IgD-negative memory B cell (primary cell): Measurements from ENCODE around the gene SPOCD1. TPM values are rescaled to one million over a fixed set of nuclear protein-coding genes. Genes with fewer than 3 reads are reported as not detected.

ENCODE experiments used
- H3K27ac Mint-ChIP-seq, 3 donors: one replicate each; pipeline ENCODE4 v1.8.0; 2020 to 2022; ENCODE audit warnings: mild to moderate bottlenecking in 3 of 3, mixed read lengths in 3 of 3, moderate library complexity in 1 of 3
- H3K27me3 Mint-ChIP-seq: one replicate; pipeline ENCODE4 v1.8.0; 2021; ENCODE audit warnings: mixed read lengths
- H3K36me3 Mint-ChIP-seq: one replicate; pipeline ENCODE4 v1.8.0; 2020; ENCODE audit warnings: mild to moderate bottlenecking, mixed read lengths
- H3K4me1 Mint-ChIP-seq, 3 donors: one replicate each; pipeline ENCODE4 v1.8.0; 2020 to 2022; ENCODE audit warnings: mixed read lengths in 3 of 3, mild to moderate bottlenecking in 1 of 3
- H3K4me3 Mint-ChIP-seq, 4 donors: one replicate each; pipeline ENCODE4 v1.8.0; 2020 to 2022; ENCODE audit warnings: mild to moderate bottlenecking in 4 of 4, mixed read lengths in 4 of 4, moderate library complexity in 3 of 4
- H3K9me3 Mint-ChIP-seq, 3 donors: one replicate each; pipeline ENCODE4 v1.8.0; 2020 to 2021; ENCODE audit warnings: mixed read lengths in 3 of 3, mild to moderate bottlenecking in 1 of 3
- polyA plus RNA-seq: library from polyadenylated mRNA; unstranded; fragments of 300-500 nt; fragmentation: Illumina TruSeq; gene quantifications from one replicate; pipeline ENCODE4 v1.2.3, GENCODE V29; 2021

SPOCD1 gene
- polyA plus RNA-seq, 1 donor from 2014 or later: not detected

DNA sequence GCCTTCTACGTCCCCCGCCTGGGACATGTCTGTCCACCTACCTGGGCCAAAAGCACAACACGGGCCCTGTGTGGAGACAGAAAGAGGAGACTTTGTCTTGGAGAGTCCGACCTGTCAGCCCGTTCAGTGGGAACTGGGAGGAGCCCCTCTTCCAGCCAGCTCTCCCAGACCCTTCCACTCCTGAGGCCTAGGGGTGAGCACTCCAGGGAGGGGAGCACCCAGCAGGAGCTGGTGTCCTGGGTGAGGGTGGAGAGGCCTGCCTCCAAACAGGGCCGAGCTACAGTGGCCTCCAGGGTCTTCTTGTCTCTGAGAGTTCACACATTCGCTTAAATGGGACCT is 546 bp downstream of the SPOCD1 start:
- Mint-ChIP-seq H3K27me3 (no peaks in the 10 kb centered on the region), H3K36me3 (no peaks in the 10 kb centered on the region), H3K9me3 (no peaks in the 10 kb centered on the region), H3K4me1 (peaks cover 15 to 20% (median 19%) of the 10 kb centered on the region in 3 donors), H3K4me3 (no peak overlapping the region), H3K27ac (peak overlapping the region in 1 of 3 donors; percentile 60)

- H3K9me3 Mint-ChIP-seq: no peaks in the 10 kb centered on the region
- H3K27ac Mint-ChIP-seq: no peak overlapping the region
Measured at GRCh38 chr1:31814631-31815306, 1.1 kb downstream of the SPOCD1 start.

DNA sequence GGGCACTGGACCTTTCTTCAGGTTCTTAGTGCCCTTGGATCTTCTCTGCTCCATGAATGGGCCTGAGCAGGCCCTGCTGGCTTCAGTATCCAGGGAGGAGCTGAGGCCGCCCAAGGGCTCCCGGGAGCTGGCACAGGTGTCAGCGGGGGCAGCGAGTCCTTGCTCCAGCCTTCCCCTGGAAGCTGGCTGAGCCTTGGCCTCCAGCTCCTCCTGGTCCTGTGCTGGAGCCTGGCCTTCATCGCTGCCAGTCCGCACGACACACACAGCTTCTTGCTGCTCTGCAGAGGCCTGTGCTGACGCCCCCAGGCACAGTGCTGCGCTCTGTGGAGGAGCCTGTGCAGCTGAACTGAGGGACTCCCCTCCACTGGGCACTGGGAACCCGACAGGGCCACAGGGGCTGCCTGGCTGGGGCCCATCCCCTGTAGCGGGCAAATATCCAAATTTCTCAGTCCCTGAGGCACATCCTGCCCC is 1.7 kb downstream of the SPOCD1 start:
- Mint-ChIP-seq H3K27ac (peak overlapping the region in 1 of 3 donors; percentile 31), H3K9me3 (no peaks in the 10 kb centered on the region), H3K36me3 (no peaks in the 10 kb centered on the region)

More at GRCh38 chr1:31814631-31815306, 1.1 kb downstream of the SPOCD1 start:
- H3K4me3 Mint-ChIP-seq: no peak overlapping the region
- H3K4me1 Mint-ChIP-seq: peaks cover 15 to 20% (median 19%) of the 10 kb centered on the region in 3 donors
- no peaks in the 10 kb centered on the region for H3K36me3 Mint-ChIP-seq
- peaks cover under 1% of the 10 kb centered on the region for H3K27me3 Mint-ChIP-seq

DNA sequence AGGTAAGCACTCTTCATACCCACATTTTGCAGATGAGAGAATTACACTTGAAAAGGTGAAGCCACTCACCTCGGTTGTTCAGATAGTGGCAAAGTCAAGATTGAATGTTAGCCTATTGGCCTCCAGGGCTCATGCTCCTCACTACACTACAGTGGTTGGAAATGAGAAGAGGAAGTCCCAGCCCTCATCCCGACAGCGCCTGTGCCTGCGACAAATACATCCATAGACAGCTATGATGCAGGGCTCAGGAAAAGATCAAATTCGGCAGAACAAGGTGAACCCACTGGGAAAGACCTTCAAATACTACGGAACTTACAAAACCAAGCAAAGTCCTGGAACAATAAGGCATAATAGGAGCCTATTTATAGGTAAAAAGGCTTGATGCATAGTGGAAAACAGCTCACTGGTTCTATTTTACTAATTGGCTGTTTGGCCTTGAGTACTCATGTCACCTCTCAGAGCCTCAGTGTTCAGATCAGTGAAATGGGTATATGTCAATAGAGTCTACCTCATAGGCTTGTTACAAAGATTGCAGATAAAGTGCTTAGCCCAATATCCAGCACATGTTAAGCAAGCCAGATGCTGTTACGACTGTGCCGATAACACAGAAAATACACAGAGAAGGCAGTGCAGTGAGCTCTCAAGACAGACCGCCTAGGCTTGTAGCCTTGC is 3.5 kb downstream of the SPOCD1 start:
- H3K36me3 Mint-ChIP-seq: no peaks in the 10 kb centered on the region
- no peak overlapping the region for H3K27ac Mint-ChIP-seq
- peaks cover 1% of the 10 kb centered on the region for H3K27me3 Mint-ChIP-seq
- no peak overlapping the region for H3K4me3 Mint-ChIP-seq
- H3K4me1 Mint-ChIP-seq: peaks cover 10 to 15% (median 12%) of the 10 kb centered on the region in 3 donors
- H3K9me3 Mint-ChIP-seq: no peaks in the 10 kb centered on the region

More for the DNA sequence above, 1.7 kb downstream of the SPOCD1 start:
- peaks cover 15 to 20% (median 19%) of the 10 kb centered on the region in 3 donors for H3K4me1 Mint-ChIP-seq
- H3K4me3 Mint-ChIP-seq: no peak overlapping the region
- peaks cover 1% of the 10 kb centered on the region for H3K27me3 Mint-ChIP-seq

- H3K27ac Mint-ChIP-seq: no peak overlapping the region
- no peaks in the 10 kb centered on the region for H3K36me3 Mint-ChIP-seq
- peaks cover 5 to 12% (median 6%) of the 10 kb centered on the region in 3 donors for H3K4me1 Mint-ChIP-seq
- H3K9me3 Mint-ChIP-seq: no peaks in the 10 kb centered on the region
- peaks cover 1% of the 10 kb centered on the region for H3K27me3 Mint-ChIP-seq
- H3K4me3 Mint-ChIP-seq: no peak overlapping the region
Measured at GRCh38 chr1:31811605-31812004, 4.2 kb downstream of the SPOCD1 start.

DNA sequence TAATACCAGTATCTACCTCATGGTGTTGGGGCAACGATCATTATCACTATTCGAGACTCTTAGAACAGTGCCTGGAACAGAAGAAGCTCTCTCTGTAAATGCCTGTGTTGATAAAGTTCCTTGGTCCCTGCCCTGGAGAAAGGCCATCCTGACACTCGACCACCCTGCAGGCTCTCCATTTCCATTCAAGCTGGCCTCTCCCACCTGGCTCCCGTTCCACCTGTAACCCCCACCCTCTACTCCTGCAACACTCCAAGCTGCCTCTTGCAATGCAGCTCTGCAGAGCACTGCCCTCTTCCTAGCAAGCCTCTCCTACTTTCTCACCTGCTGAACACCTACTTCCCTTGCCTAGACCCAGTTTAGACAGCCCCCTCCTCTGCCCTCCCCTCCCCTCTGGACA is 6.1 kb downstream of the SPOCD1 start:
- Mint-ChIP-seq H3K27me3 (peaks cover 1% of the 10 kb centered on the region), H3K9me3 (no peaks in the 10 kb centered on the region), H3K27ac (peak overlapping the region in 1 of 3 donors; percentile 84), H3K4me3 (no peak overlapping the region), H3K4me1 (peaks cover 0 to 3% (median 0%) of the 10 kb centered on the region in 3 donors), H3K36me3 (no peaks in the 10 kb centered on the region)

DNA sequence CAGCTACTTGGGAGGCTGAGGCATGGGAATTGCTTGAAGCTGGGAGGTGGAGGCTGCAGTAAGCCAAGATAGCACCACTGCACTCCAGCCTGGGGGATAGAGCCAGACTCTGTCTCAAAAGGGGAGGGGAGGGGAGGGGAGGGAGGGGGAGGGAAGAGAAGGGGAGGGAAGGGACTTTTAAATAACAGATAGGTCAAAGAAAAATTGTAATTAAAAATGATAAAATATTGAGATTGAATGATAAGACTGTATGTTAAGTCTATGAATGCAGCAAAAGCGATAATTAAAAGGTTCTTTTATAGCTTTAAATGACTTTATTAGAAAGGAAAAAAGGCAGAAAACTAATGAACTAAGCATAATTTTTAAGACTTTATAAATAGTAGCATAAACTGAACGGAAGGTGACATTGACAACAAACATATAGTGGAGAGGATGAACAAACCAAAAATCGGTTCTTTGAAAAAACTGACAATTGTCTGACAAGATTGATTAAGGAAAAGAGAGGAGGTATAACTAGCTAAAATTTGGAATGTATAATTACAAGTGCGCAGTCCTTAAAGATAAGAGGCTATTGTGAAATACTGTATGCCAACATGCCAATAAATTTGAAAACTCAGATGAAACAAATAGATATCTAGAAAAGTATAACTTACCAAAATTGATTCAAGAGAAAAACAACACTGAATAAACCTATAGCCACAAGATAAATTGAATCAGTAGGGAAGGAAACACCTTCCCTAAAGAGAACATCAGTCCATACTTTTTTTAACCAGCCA is 8.4 kb downstream of the SPOCD1 start:
- Mint-ChIP-seq H3K4me1 (peaks cover 0 to 8% (median 4%) of the 10 kb centered on the region in 3 donors), H3K27ac (no peak overlapping the region), H3K4me3 (no peak overlapping the region), H3K9me3 (no peaks in the 10 kb centered on the region), H3K27me3 (peaks cover 1% of the 10 kb centered on the region), H3K36me3 (no peaks in the 10 kb centered on the region)

DNA sequence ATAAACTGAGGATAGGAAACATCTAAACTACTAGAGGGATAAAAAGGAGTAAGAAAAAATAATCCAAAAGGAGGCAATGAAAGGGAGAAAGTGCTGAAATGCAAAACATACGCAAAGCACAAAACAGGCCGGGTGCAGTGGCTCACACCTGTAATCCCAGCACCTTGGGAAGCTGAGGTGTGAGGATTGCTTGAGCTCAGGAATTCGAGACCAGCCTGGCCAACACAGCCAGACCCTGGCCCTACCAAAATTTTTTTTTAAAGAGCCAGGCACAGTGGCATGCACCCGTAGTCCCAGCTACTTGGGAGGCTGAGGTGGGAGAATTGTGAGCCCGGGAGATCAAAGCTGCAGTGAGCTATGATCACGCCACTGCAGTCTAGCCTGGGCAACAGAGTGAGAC is 10.5 kb downstream of the SPOCD1 start:
- Mint-ChIP-seq H3K36me3 (no peaks in the 10 kb centered on the region), H3K27me3 (peaks cover 1% of the 10 kb centered on the region), H3K4me3 (no peak overlapping the region), H3K27ac (no peak overlapping the region), H3K4me1 (peaks cover 7 to 19% (median 15%) of the 10 kb centered on the region in 3 donors), H3K9me3 (no peaks in the 10 kb centered on the region)

DNA sequence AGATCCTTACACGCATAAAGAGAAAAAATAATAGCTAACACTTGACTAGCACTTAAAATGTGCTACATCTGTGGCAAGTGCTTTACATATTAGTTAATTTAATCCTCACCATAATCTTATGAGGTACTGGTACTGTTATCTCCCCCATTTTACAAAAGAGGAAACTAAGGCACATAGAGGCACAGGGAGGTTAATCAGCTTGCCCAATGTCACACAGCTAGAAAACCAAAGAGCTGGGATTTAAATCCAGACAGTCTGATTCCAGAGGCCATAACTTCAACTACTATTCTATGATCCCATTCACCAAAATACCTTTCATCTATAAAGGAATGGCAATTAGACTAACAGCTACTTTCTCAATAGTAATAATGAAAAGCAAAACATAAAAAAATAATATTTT is 11.7 kb downstream of the SPOCD1 start:
- Mint-ChIP-seq H3K9me3 (no peaks in the 10 kb centered on the region), H3K27me3 (no peaks in the 10 kb centered on the region), H3K4me3 (no peak overlapping the region), H3K36me3 (no peaks in the 10 kb centered on the region), H3K27ac (no peak overlapping the region), H3K4me1 (peaks cover 7 to 19% (median 15%) of the 10 kb centered on the region in 3 donors)

DNA sequence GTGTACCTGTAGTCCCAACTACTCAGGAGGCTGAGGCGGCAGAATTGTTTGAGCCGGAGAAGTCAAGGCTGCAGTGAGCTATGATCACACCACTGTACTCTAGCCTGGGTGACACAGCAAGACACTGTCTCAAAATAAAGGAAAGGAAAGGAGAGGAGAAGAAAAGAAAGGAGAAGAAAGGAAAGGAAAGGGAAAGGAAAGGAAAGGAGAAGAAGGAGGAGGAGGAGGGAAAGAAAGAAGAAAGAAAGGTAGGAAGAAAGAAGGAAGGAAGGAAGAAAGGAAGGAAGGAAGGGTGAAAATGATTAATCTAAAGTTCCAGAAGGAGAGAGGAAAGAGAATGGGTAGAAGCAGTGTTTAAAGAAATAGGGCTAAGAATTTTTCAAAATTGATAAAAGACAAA is 12.2 kb downstream of the SPOCD1 start:
- Mint-ChIP-seq H3K27me3 (no peaks in the 10 kb centered on the region), H3K4me1 (peaks cover 7 to 19% (median 15%) of the 10 kb centered on the region in 3 donors), H3K4me3 (no peak overlapping the region), H3K36me3 (no peaks in the 10 kb centered on the region), H3K9me3 (no peaks in the 10 kb centered on the region), H3K27ac (no peak overlapping the region)

GRCh38 chr1:31802190-31803150 is 13.4 kb downstream of the SPOCD1 start:
- H3K4me3 Mint-ChIP-seq: no peak overlapping the region
- no peaks in the 10 kb centered on the region for H3K36me3 Mint-ChIP-seq
- no peaks in the 10 kb centered on the region for H3K27me3 Mint-ChIP-seq
- peaks cover 7 to 19% (median 15%) of the 10 kb centered on the region in 3 donors for H3K4me1 Mint-ChIP-seq
- no peaks in the 10 kb centered on the region for H3K9me3 Mint-ChIP-seq
- no peak overlapping the region for H3K27ac Mint-ChIP-seq

- Mint-ChIP-seq H3K9me3 (no peaks in the 10 kb centered on the region), H3K27me3 (peaks cover 1% of the 10 kb centered on the region), H3K27ac (no peak overlapping the region), H3K4me3 (no peak overlapping the region), H3K36me3 (no peaks in the 10 kb centered on the region), H3K4me1 (peaks cover 7 to 19% (median 15%) of the 10 kb centered on the region in 3 donors)
Measured at GRCh38 chr1:31801458-31801857, 14.4 kb downstream of the SPOCD1 start.

DNA sequence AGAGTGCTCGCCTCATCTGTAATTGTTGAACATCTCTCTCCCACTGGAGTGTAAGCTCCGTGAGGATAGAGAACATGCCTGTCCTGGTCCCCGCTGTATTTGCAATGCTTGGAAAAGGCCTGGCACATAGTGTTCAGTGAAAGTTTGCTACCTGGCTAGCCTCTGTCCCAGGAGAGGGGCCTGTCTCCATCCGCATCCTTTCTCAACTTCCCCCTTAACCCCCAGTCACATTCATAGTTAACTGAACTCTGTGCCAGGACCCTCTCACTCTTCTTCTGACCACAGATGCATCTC is 15.2 kb downstream of the SPOCD1 start:
- H3K4me1 Mint-ChIP-seq: peaks cover 7 to 19% (median 15%) of the 10 kb centered on the region in 3 donors
- H3K27me3 Mint-ChIP-seq: peaks cover 3% of the 10 kb centered on the region
- peak overlapping the region in 1 of 3 donors; percentile 80 for H3K27ac Mint-ChIP-seq
- H3K4me3 Mint-ChIP-seq: peak overlapping the region in 1 of 4 donors; percentile 38
- no peaks in the 10 kb centered on the region for H3K36me3 Mint-ChIP-seq
- H3K9me3 Mint-ChIP-seq: no peaks in the 10 kb centered on the region

GRCh38 chr1:31799895-31800673 is 15.7 kb downstream of the SPOCD1 start:
- Mint-ChIP-seq H3K4me1 (peaks cover 7 to 19% (median 15%) of the 10 kb centered on the region in 3 donors), H3K9me3 (no peaks in the 10 kb centered on the region), H3K36me3 (no peaks in the 10 kb centered on the region), H3K27ac (no peak overlapping the region), H3K27me3 (peaks cover 3% of the 10 kb centered on the region), H3K4me3 (no peak overlapping the region)
